K562 (cell line): ENCODE data around the gene TPI1.

Experiments used
- GABPB2 ChIP-seq: fragments of 250-450 bp; sonication (Bioruptor Pico); conservative IDR thresholded peaks from 2 replicates; pipeline ENCODE4 v1.5.1; 2021; ENCODE audit warnings: mild to moderate bottlenecking
- HNRNPH1 ChIP-seq: fragments of 200-400 bp; formaldehyde crosslinking; optimal IDR thresholded peaks from 2 replicates; pipeline ENCODE3; 2017; ENCODE audit warnings: low read depth, mild to moderate bottlenecking, low read length, moderate library complexity
- RFX7 ChIP-seq: fragments of 250-450 bp; sonication (Bioruptor Pico); IDR thresholded peaks from 2 replicates; pipeline ENCODE4 v1.5.1; 2021; ENCODE audit warnings: mild to moderate bottlenecking
- SRSF9 ChIP-seq: fragments of 200-400 bp; formaldehyde crosslinking; IDR thresholded peaks from 2 replicates; pipeline ENCODE4 v1.6.1; 2017; ENCODE audit warnings: low read depth, low read length, borderline replicate concordance
- TCF7L2 ChIP-seq: fragments of 150-350 bp; IDR thresholded peaks from 2 replicates; pipeline ENCODE4 v1.6.1; 2016; ENCODE audit warnings: low read depth, mild to moderate bottlenecking, low read length, moderate library complexity
- ZBTB7A ChIP-seq: IDR thresholded peaks from 2 replicates; pipeline ENCODE4 v1.6.1; 2011; ENCODE audit warnings: low read depth, mild to moderate bottlenecking, low read length, moderate library complexity, borderline replicate concordance; ENCODE audit not compliant: control insufficient read depth
- TF ChIP-seq, protein P1 (sequence below), 3 experiments: IDR thresholded peaks in 2 of 3; conservative IDR thresholded peaks in 1 of 3; 2 replicates each; pipeline ENCODE4 v1.5.1; 2011 to 2012; ENCODE audit warnings: low read length in 3 of 3, mild to moderate bottlenecking in 3 of 3, control low read depth in 2 of 3, improper control_type of control experiment in 1 of 3, inconsistent platforms in 1 of 3, low read depth in 1 of 3, mixed read lengths in 1 of 3, moderate library complexity in 1 of 3; ENCODE audit not compliant: insufficient read depth in 2 of 3

- TF ChIP-seq, protein P1, sequence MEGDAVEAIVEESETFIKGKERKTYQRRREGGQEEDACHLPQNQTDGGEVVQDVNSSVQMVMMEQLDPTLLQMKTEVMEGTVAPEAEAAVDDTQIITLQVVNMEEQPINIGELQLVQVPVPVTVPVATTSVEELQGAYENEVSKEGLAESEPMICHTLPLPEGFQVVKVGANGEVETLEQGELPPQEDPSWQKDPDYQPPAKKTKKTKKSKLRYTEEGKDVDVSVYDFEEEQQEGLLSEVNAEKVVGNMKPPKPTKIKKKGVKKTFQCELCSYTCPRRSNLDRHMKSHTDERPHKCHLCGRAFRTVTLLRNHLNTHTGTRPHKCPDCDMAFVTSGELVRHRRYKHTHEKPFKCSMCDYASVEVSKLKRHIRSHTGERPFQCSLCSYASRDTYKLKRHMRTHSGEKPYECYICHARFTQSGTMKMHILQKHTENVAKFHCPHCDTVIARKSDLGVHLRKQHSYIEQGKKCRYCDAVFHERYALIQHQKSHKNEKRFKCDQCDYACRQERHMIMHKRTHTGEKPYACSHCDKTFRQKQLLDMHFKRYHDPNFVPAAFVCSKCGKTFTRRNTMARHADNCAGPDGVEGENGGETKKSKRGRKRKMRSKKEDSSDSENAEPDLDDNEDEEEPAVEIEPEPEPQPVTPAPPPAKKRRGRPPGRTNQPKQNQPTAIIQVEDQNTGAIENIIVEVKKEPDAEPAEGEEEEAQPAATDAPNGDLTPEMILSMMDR (IDR thresholded peaks at IDR 0.05 in 2 of 3, conservative IDR thresholded peaks at IDR 0.05 in 1 of 3; ENCODE audit: insufficient read depth in 2 of 3, low read depth in 1 of 3, low read length in 3 of 3), result peak; percentile 78 to 95 (median 88)
- TF ChIP-seq RFX7, result no peak
- no peak for TF ChIP-seq GABPB2 (CRISPR knock-in tag)
- no peak for TF ChIP-seq TCF7L2
- TF ChIP-seq HNRNPH1, result no peak
- TF ChIP-seq SRSF9, result no peak
- no peak for TF ChIP-seq ZBTB7A
Measured at GRCh38 chr12:6890789-6891645, 23.7 kb downstream of the TPI1 start.
